B cell (primary cell): ENCODE results near the gene LARGE2.

Experiments used
- EZH2 ChIP-seq: IDR thresholded peaks from 2 replicates; pipeline ENCODE4 v1.6.1; 2012; ENCODE audit warnings: borderline replicate concordance, low read depth, mild to moderate bottlenecking, moderate library complexity, low read length; ENCODE audit not compliant: insufficient read depth, poor library complexity, severe bottlenecking
- TF ChIP-seq, protein P1 (sequence below): fragments of 200-600 bp; IDR thresholded peaks from one replicate; pipeline ENCODE4 v1.8.0; 2022; ENCODE audit warnings: antibody characterized with exemption, mild to moderate bottlenecking

DNA sequence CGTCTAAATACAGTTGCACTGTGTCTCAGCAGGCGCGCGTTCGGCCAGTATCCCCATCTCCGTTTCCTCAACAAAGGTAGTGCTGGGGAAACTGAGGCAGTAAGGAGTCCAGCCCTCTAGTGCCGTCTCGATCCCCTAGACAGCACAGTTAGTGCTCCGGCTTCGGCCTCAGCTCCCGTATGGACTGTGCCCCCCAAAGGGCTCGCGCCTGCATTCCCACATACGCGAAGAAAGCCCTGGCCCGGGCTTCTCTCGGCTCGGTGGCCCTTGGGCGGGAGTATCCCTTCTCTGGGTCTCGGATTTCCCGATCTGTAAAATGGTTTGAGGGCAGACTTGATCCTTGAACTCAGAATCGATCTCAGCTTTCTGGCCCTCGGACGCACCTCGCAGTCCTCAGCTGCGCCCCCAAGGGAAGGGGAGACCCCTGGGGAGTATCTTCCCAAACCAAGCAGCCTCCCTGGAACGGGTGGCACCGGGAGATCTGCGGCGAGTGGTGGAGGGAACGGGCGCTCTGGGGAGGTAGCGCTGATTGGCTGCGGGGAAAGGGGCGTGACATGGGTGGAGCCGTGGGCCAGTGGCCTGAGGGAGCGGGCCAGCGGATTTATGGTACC lies 4.0 kb upstream of the LARGE2 start:
- TF ChIP-seq, protein P1, sequence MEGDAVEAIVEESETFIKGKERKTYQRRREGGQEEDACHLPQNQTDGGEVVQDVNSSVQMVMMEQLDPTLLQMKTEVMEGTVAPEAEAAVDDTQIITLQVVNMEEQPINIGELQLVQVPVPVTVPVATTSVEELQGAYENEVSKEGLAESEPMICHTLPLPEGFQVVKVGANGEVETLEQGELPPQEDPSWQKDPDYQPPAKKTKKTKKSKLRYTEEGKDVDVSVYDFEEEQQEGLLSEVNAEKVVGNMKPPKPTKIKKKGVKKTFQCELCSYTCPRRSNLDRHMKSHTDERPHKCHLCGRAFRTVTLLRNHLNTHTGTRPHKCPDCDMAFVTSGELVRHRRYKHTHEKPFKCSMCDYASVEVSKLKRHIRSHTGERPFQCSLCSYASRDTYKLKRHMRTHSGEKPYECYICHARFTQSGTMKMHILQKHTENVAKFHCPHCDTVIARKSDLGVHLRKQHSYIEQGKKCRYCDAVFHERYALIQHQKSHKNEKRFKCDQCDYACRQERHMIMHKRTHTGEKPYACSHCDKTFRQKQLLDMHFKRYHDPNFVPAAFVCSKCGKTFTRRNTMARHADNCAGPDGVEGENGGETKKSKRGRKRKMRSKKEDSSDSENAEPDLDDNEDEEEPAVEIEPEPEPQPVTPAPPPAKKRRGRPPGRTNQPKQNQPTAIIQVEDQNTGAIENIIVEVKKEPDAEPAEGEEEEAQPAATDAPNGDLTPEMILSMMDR, result no peak
- no peak for TF ChIP-seq EZH2
